ENCODE data around the gene CLDN4. TPM values are rescaled to one million over a fixed set of nuclear protein-coding genes. Genes with fewer than 3 reads are reported as not detected.

The CLDN4 gene
- total and polyA plus RNA-seq, 4 donors = 0.37 to 2.0 (median 1.3) TPM

GRCh38 chr7:73866446-73866767 lies 35.6 kb downstream of the CLDN4 start (continued):
- no peak for TF ChIP-seq GABPA (IDR thresholded peaks at IDR 0.05 in 1 of 2, conservative IDR thresholded peaks at IDR 0.05 in 1 of 2)
- no peak for TF ChIP-seq TAF1 (conservative IDR thresholded peaks at IDR 0.05)

- H3K36me3 ChIP-seq (ENCODE audit: control insufficient read depth in 4 of 4, insufficient read depth in 3 of 4, low read depth in 1 of 4, low read length in 3 of 4) = no peaks in the 10 kb centered on the region
- 71% methylated on average over 24 of the region's 24 CpGs for WGBS
Measured at GRCh38 chr7:73869011-73869798, 38.4 kb downstream of the CLDN4 start.

More at GRCh38 chr7:73869011-73869798, 38.4 kb downstream of the CLDN4 start:
- peak overlapping the region; percentile 33 to 61 for H3K27ac ChIP-seq (ENCODE audit: low read depth in 1 of 2, low read length in 2 of 2)
- no peak overlapping the region for H3K9ac ChIP-seq (ENCODE audit: low read depth in 1 of 2, low read length in 2 of 2)
- H3K4me1 ChIP-seq (ENCODE audit: control insufficient read depth in 4 of 4, insufficient read depth in 4 of 4, low read length in 3 of 4) = peaks cover 16 to 27% (median 22%) of the 10 kb centered on the region in 4 donors
- DNase-seq (ENCODE audit: low spot score) = no peak
- no peaks in the 10 kb centered on the region for H3K9me3 ChIP-seq (ENCODE audit: control insufficient read depth in 4 of 4, low read length in 3 of 4)
- no peak overlapping the region for H3K4me3 ChIP-seq (ENCODE audit: low read depth in 1 of 3, low read length in 3 of 3)
- H3K27me3 ChIP-seq (ENCODE audit: control insufficient read depth in 4 of 4, insufficient read depth in 4 of 4, low read length in 3 of 4) = no peaks in the 10 kb centered on the region
- TF ChIP-seq ZBTB33 (IDR thresholded peaks at IDR 0.05) (no peak), REST (IDR thresholded peaks at IDR 0.05) (no peak), FOXA1 (IDR thresholded peaks at IDR 0.05) (no peak), HNF4A (conservative IDR thresholded peaks at IDR 0.05) (no peak), YY1 (IDR thresholded peaks at IDR 0.05) (no peak), ATF3 (IDR thresholded peaks at IDR 0.05) (no peak), TAF1 (conservative IDR thresholded peaks at IDR 0.05) (no peak), RAD21 (IDR thresholded peaks at IDR 0.05) (no peak), SP1 (IDR thresholded peaks at IDR 0.05) (no peak), GABPA (IDR thresholded peaks at IDR 0.05 in 1 of 2, conservative IDR thresholded peaks at IDR 0.05 in 1 of 2) (no peak), MAX (IDR thresholded peaks at IDR 0.05) (no peak)

Measured in liver (tissue), 9 donors.